SU-DHL-6 (cell line): Measurements from ENCODE around the gene SLC22A23.

Source experiments
- EZH2phosphoT487 ChIP-seq: fragments of 200-600 bp; sonication (generic), shearing (Covaris generic); conservative IDR thresholded peaks from 2 replicates; pipeline ENCODE4 v1.6.1; 2018; ENCODE audit warnings: mild to moderate bottlenecking, antibody characterized with exemption, low read length, moderate library complexity, mixed read lengths
- TF ChIP-seq, protein P1 (sequence below): fragments of 200-600 bp; sonication (generic); IDR thresholded peaks from one replicate; pipeline ENCODE4 v1.5.1; 2017; ENCODE audit warnings: antibody characterized with exemption, mild to moderate bottlenecking, low read length, moderate library complexity; ENCODE audit not compliant: insufficient read depth, poor library complexity, severe bottlenecking

DNA sequence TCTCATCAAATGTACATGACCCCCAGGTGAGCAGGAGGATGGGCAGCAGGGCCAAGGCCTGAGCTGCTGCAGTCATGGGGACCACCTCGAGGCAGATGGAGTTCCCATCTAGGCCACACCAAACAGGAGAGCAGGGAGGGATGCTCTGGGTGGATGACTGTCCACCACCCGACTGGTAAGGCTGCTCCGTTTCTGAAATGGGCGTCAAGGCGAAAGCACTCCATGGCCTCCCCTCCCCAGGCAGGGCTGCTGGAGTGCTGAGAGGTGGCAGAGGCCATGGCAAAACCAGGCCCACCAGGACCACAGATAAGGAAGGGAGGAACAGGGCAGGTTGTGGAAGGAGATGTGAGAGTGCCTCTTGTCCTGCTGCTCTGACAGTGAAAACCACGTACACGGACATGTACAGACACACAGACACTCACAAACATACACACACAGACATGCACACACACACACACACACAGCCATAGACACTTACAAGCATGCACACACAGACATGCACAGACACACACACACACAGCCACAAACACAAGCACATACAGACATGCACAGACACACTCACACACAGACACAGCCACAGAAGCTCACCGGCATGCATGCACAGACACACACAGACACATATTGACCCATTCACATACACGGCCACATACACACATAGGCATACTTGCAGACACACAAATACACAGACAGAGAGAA, 104.9 kb downstream of the SLC22A23 start:
- TF ChIP-seq, protein P1, sequence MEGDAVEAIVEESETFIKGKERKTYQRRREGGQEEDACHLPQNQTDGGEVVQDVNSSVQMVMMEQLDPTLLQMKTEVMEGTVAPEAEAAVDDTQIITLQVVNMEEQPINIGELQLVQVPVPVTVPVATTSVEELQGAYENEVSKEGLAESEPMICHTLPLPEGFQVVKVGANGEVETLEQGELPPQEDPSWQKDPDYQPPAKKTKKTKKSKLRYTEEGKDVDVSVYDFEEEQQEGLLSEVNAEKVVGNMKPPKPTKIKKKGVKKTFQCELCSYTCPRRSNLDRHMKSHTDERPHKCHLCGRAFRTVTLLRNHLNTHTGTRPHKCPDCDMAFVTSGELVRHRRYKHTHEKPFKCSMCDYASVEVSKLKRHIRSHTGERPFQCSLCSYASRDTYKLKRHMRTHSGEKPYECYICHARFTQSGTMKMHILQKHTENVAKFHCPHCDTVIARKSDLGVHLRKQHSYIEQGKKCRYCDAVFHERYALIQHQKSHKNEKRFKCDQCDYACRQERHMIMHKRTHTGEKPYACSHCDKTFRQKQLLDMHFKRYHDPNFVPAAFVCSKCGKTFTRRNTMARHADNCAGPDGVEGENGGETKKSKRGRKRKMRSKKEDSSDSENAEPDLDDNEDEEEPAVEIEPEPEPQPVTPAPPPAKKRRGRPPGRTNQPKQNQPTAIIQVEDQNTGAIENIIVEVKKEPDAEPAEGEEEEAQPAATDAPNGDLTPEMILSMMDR, result no peak
- no peak for TF ChIP-seq EZH2phosphoT487
